Ovary (tissue), 9 donors: ENCODE measurements around the gene SUOX. TPM values are rescaled to one million over a fixed set of nuclear protein-coding genes. Genes with fewer than 3 reads are reported as not detected.

ENCODE experiments used
- DNase-seq, 5 donors: peaks; one replicate each; pipeline ENCODE4 v3.0.0-alpha.2; 2019 to 2020
- H3K27ac ChIP-seq, 2 donors: fragments of 200-600 bp; one replicate each; pipeline versions ENCODE4 v1.5.1 to v1.8.0; 2019 to 2022
- H3K27me3 ChIP-seq: fragments of 200-600 bp; one replicate; pipeline ENCODE4 v1.8.0; 2022
- H3K36me3 ChIP-seq: fragments of 200-600 bp; sonication (generic); one replicate; pipeline ENCODE4 v1.5.1; 2019
- H3K4me1 ChIP-seq: one replicate; pipeline ENCODE4 v1.8.1; 2013; ENCODE audit warnings: mild to moderate bottlenecking, moderate library complexity; ENCODE audit not compliant: insufficient read depth
- H3K4me3 ChIP-seq: fragments of 200-600 bp; sonication (generic); one replicate; pipeline ENCODE4 v1.5.1; 2017
- H3K9me3 ChIP-seq, 2 donors: fragments of 200-600 bp in 1 of 2; sonication (generic) in 1 of 2; one replicate each; pipeline versions ENCODE4 v1.5.1 to v1.8.1; 2013 to 2019; ENCODE audit warnings: mild to moderate bottlenecking in 1 of 2, moderate library complexity in 1 of 2
- EP300 ChIP-seq: sonication (generic); formaldehyde crosslinking; IDR thresholded peaks from one replicate; pipeline ENCODE4 v1.6.1; 2017; ENCODE audit warnings: antibody characterized with exemption
- POLR2A ChIP-seq: fragments of 450-650 bp; IDR thresholded peaks from one replicate; pipeline ENCODE4 v1.6.1; 2017; ENCODE audit warnings: antibody characterized with exemption, mild to moderate bottlenecking, moderate library complexity
- WGBS, 3 donors: extraction: QIAGEN DNeasy Blood & Tissue Kit in 1 of 3; methylation state at CpG; one replicate each; pipeline versions ENCODE4 v1.1.5 to v1.1.7; 2013 to 2017; 5-methylcytosine and 5-hydroxymethylcytosine counted together
- intact Hi-C, 4 donors: fragments of 100-400 bp; cut with DNase I; formaldehyde crosslinking; loops; one replicate each; pipeline versions ENCODE4 v1.11.0 to v1.15.1; 2022 to 2023
- polyA plus RNA-seq, 2 donors: library from polyadenylated mRNA; stranded (reverse); fragments of 200-250 nt in 1 of 2; fragments of 350-450 nt in 1 of 2; fragmentation: Illumina TruSeq in 1 of 2; extraction: RNeasy Lipid Tissue Mini Kit (QIAGEN cat#74804) in 1 of 2; gene quantifications; one replicate each; pipeline ENCODE4 v1.2.3, GENCODE V29; 2013 to 2014
- total RNA-seq, 7 donors: library from RNA; depleted of rRNA in 2 of 7; stranded (reverse); fragments of >200 nt in 2 of 7; fragmentation: NEBNext Ultra II Directional in 3 of 7; extraction: Animal tissue kit (Norgen Biotek cat#: 25700) in 3 of 7; gene quantifications; one replicate each; pipeline versions ENCODE4 v1.1.0 to v1.2.4, GENCODE V29; 2016 to 2023
- TF ChIP-seq, protein P1 (sequence below), 3 donors: fragments of 450-650 bp in 2 of 3; fragments of 200-600 bp in 1 of 3; IDR thresholded peaks; one replicate each; pipeline versions ENCODE4 v1.5.1 to v1.8.0; 2016 to 2022; ENCODE audit warnings: antibody characterized with exemption in 3 of 3, mild to moderate bottlenecking in 1 of 3
- donor health status: DM: no; HTN: no; CAD: no; lungs with moderate emphysema.
- donor health status: DM: no; HTN: no; CAD: no.
- donor health status: Bipolar disorder and iron deficiency.
- donor health status: DM: yes; HTN: yes; CAD: no.
- donor health status: DM: no; HTN: no; CAD: no.
- donor health status: DM: yes; HTN: yes; CAD: no.

The SUOX gene
- total and polyA plus RNA-seq, 9 donors: 18.0 to 39.4 (median 31.9) TPM

- Histone ChIP-seq H3K4me3 (no peak overlapping the region), H3K4me1 (peaks cover 9% of the 10 kb centered on the region), H3K27me3 (no peaks in the 10 kb centered on the region), H3K36me3 (no peaks in the 10 kb centered on the region), H3K9me3 (no peaks in the 10 kb centered on the region), H3K27ac (no peak overlapping the region)
- intact Hi-C loops: no loop called here
- DNase-seq: no peak
- no peak for TF ChIP-seq EP300
- TF ChIP-seq, protein P1, sequence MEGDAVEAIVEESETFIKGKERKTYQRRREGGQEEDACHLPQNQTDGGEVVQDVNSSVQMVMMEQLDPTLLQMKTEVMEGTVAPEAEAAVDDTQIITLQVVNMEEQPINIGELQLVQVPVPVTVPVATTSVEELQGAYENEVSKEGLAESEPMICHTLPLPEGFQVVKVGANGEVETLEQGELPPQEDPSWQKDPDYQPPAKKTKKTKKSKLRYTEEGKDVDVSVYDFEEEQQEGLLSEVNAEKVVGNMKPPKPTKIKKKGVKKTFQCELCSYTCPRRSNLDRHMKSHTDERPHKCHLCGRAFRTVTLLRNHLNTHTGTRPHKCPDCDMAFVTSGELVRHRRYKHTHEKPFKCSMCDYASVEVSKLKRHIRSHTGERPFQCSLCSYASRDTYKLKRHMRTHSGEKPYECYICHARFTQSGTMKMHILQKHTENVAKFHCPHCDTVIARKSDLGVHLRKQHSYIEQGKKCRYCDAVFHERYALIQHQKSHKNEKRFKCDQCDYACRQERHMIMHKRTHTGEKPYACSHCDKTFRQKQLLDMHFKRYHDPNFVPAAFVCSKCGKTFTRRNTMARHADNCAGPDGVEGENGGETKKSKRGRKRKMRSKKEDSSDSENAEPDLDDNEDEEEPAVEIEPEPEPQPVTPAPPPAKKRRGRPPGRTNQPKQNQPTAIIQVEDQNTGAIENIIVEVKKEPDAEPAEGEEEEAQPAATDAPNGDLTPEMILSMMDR (IDR thresholded peaks at IDR 0.05): no peak
- no peak for TF ChIP-seq POLR2A
- WGBS, 3 donors: 12 to 46% (median 39%) methylated on average over 4 of the region's 4 CpGs
Measured at GRCh38 chr12:55969356-55969755, 27.7 kb upstream of the SUOX start.

GRCh38 chr12:55970775-55971174, 26.3 kb upstream of the SUOX start:
- intact Hi-C loops: loop anchor here in 1 of 4 donors (5.0 kb wide), 1 partner anchor 38 kb away; the partner anchor contains the start of gene DGKA
- 88 to 90% (median 89%) methylated on average over 7 of the region's 7 CpGs for WGBS, 3 donors
- TF ChIP-seq, protein P1 (IDR thresholded peaks at IDR 0.05): no peak
- no peak for TF ChIP-seq POLR2A
- TF ChIP-seq EP300: no peak

DNA sequence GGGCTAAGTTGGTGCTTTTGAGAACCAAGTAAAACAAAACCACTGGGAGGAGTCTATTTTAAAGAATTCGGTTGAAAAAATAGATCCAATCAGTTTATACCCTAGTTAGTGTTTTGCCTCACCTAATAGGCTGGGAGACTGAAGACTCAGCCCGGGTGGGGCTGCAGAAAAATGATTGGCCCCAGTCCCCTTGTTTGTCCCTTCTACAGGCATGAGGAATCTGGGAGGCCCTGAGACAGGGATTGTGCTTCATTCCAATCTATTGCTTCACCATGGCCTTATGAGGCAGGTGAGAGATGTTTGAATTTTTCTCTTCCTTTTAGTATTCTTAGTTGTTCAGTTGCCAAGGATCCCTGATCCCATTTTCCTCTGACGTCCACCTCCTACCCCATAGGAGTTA, 25.0 kb upstream of the SUOX start:
- 27 to 47% (median 36%) methylated on average over 3 of the region's 3 CpGs for WGBS, 3 donors
- Histone ChIP-seq H3K9me3 (no peaks in the 10 kb centered on the region), H3K27ac (no peak overlapping the region), H3K4me1 (peaks cover 9% of the 10 kb centered on the region), H3K27me3 (no peaks in the 10 kb centered on the region), H3K4me3 (no peak overlapping the region), H3K36me3 (no peaks in the 10 kb centered on the region)
- DNase-seq: no peak
- intact Hi-C loops: loop anchor here in 1 of 4 donors (5.0 kb wide), 1 partner anchor 40 kb away; the partner anchor contains the start of gene DGKA
- TF ChIP-seq POLR2A (no peak), EP300 (no peak)
- TF ChIP-seq, protein P1 (IDR thresholded peaks at IDR 0.05): no peak

More at GRCh38 chr12:55970775-55971174, 26.3 kb upstream of the SUOX start:
- H3K27ac ChIP-seq: no peak overlapping the region
- no peak overlapping the region for H3K4me3 ChIP-seq
- H3K4me1 ChIP-seq: peaks cover 9% of the 10 kb centered on the region
- DNase-seq: no peak
- no peaks in the 10 kb centered on the region for H3K36me3 ChIP-seq
- no peaks in the 10 kb centered on the region for H3K9me3 ChIP-seq
- H3K27me3 ChIP-seq: no peaks in the 10 kb centered on the region

DNA sequence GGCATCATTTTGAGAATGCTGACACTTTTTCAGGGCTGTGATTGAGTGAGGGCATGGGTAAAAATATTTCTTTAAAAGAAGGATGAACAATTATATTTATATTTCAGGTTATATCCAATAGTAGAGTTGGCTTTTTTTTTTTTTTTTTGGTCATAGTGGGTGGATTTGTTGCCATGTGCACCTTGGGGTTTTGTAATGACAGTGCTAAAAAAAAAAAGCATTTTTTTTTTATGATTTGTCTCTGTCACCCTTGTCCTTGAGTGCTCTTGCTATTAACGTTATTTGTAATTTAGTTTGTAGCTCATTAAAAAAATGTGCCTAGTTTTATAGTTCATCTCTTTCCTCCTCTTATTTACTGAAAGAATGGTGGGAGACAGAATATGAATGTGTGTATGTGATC, 24.6 kb upstream of the SUOX start:
- H3K4me1 ChIP-seq: peaks cover 6% of the 10 kb centered on the region
- WGBS, 3 donors: 18 to 30% (median 26%) methylated on average over 1 of the region's 1 CpG

More for the DNA sequence above, 24.6 kb upstream of the SUOX start:
- H3K27ac ChIP-seq: peak overlapping the region; percentile 67 to 82
- H3K27me3 ChIP-seq: no peaks in the 10 kb centered on the region
- peak overlapping the region; percentile 63 for H3K4me3 ChIP-seq
- no peak for DNase-seq
- intact Hi-C loops: loop anchor here in 1 of 4 donors (5.0 kb wide), 1 partner anchor 40 kb away; the partner anchor contains the start of gene DGKA
- TF ChIP-seq EP300 (no peak), POLR2A (no peak)
- TF ChIP-seq, protein P1 (IDR thresholded peaks at IDR 0.05): no peak
- H3K36me3 ChIP-seq: no peaks in the 10 kb centered on the region
- H3K9me3 ChIP-seq: no peaks in the 10 kb centered on the region
